GM12875 (cell line): Measurements from ENCODE around the gene SH3PXD2A.
"Not testable (repeated sequence)": the region's sequence is repeated elsewhere in the genome, so short reads cannot be mapped to it uniquely, and the experiment has no call there.

Experiments
- H3K4me3 ChIP-seq: one replicate; pipeline ENCODE4 v1.5.1; 2011; ENCODE audit warnings: low read depth, low read length, control low read depth
- CTCF ChIP-seq: IDR thresholded peaks from 2 replicates; pipeline ENCODE4 v1.5.1; 2011; ENCODE audit warnings: low read depth, mild to moderate bottlenecking, control low read depth, inconsistent platforms, low read length, moderate library complexity, borderline replicate concordance; ENCODE audit not compliant: insufficient read depth

SH3PXD2A gene

GRCh38 chr10:103637011-103637410, 218.4 kb downstream of the SH3PXD2A start:
- no peak for TF ChIP-seq CTCF
- H3K4me3 ChIP-seq = no peak overlapping the region

GRCh38 chr10:103636492-103636891, 218.9 kb downstream of the SH3PXD2A start:
- H3K4me3 ChIP-seq = no peak overlapping the region
- no peak for TF ChIP-seq CTCF

- TF ChIP-seq CTCF = no peak
- no peak overlapping the region for H3K4me3 ChIP-seq
These were observed 219.8 kb downstream of the SH3PXD2A start for GRCh38 chr10:103635580-103635979.

- TF ChIP-seq CTCF = no peak
- no peak overlapping the region for H3K4me3 ChIP-seq
These were observed 221.5 kb downstream of the SH3PXD2A start for GRCh38 chr10:103633846-103634245.

- not testable (repeated sequence) for H3K4me3 ChIP-seq
These were observed 222.5 kb downstream of the SH3PXD2A start for GRCh38 chr10:103632871-103633270.

- H3K4me3 ChIP-seq = no peak overlapping the region
- no peak for TF ChIP-seq CTCF
These were observed 223.1 kb downstream of the SH3PXD2A start for GRCh38 chr10:103632247-103632642.

GRCh38 chr10:103630156-103630555, 225.2 kb downstream of the SH3PXD2A start:
- no peak for TF ChIP-seq CTCF
- H3K4me3 ChIP-seq = no peak overlapping the region

GRCh38 chr10:103629581-103629980, 225.8 kb downstream of the SH3PXD2A start:
- H3K4me3 ChIP-seq = no peak overlapping the region
- no peak for TF ChIP-seq CTCF
